HG03025 (cell line): ENCODE measurements around the gene F8.

Experiments used
- ATAC-seq: cut with Tn5 transposase; IDR thresholded peaks from one replicate; pipeline ENCODE4 v1.9.1; 2021; ENCODE audit warnings: mild to moderate bottlenecking, moderate library complexity; ENCODE audit not compliant: unreplicated experiment, low FRiP score

The F8 gene

DNA sequence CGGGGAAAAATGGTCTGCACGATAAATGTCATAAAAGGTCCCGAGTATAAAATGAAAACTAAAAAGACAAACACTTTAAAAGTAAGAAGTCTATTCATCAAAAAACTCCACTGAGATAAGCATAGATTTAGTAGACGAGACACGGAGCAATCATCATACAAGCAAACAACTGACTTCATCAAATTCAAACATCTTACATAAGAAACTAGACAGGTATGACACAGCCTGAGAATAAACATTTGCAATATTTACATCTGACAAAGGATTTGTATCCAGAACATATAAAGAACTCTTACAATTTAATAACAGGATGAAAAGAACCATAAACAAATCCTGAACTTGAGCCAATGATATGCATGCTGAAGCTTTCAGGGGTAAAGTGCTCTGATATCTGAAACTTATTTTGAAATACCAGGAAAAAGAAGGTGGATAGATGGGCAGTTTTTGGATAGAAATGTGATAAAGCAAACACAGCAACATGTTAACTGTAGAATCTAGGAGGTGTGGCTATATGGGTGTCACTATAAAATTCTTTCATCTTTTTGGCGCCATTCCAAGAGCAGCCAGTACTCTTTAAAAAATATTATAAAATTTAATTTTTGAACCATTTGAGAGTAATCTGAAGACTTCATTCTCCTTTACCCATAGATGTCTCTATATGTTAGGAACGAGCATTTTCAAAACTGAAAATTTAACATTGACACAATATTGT lies 229.3 kb downstream of the F8 start:
- ATAC-seq: no peak

DNA sequence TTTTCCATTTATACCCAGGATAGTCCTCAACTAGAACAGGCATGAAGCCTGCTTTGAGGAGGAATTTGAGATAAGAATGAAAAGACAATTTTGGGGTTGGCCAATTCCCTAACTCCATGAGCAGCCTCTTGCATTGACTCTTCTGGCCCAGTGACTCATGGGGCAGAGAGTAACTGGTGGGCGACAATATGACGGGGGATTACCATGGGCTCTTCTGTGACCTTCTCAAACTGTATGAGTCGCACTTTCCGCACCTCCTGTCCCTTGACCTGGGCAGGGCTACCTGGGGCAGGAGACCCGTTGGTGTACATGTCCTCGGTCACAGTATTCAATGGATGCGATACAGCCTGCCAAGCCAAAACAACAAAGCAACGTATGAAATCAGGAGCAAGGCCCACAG lies 230.6 kb downstream of the F8 start:
- ATAC-seq: no peak

- no peak for ATAC-seq
Observed at GRCh38 chrX:154791467-154791866, 231.1 kb downstream of the F8 start.
